GM18519 (cell line): Measurements from ENCODE around the gene TBC1D19.

Experiments used
- ATAC-seq: cut with Tn5 transposase; IDR thresholded peaks from one replicate; pipeline ENCODE4 v1.9.1; 2021; ENCODE audit warnings: mild to moderate bottlenecking, moderate library complexity; ENCODE audit not compliant: unreplicated experiment, low FRiP score

TBC1D19 gene

DNA sequence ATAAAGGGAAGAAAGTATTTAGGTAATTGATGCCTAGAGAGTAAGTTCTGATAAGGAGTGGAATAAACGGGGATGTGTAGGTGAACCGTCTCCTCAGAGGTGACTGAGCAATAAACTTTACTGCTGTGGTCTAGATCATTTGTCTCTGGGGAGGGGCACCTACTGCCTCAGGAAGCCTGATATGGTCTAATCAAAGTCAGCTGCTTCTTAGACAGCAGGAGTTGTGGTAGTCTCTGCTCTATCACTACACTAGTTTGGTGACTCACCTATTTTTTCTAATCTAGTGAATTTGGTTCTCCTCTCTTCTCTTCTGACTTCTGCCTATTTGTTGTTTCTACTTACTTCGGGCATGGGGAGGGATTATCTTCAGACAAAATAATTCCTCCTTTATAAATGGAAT is 181.6 kb downstream of the TBC1D19 start:
- no peak for ATAC-seq

DNA sequence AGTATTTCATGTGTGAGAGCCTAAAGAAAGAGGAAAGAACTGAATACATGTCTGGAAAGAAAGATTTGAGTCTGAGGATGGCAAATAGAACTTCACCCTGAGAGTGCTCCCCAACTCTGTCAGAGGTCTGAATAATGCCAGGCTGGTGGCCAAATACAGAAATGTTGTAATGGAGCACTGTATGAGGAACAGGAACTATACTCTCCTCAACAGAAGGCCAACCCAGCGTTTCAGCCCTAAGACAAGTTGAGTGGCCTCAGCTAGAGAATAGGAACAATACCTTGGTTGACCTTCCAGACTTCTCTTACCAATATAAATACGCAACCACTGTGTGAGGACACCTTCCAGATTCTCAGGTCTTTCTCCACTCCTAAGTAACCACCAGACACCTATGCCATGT is 182.3 kb downstream of the TBC1D19 start:
- ATAC-seq = no peak

DNA sequence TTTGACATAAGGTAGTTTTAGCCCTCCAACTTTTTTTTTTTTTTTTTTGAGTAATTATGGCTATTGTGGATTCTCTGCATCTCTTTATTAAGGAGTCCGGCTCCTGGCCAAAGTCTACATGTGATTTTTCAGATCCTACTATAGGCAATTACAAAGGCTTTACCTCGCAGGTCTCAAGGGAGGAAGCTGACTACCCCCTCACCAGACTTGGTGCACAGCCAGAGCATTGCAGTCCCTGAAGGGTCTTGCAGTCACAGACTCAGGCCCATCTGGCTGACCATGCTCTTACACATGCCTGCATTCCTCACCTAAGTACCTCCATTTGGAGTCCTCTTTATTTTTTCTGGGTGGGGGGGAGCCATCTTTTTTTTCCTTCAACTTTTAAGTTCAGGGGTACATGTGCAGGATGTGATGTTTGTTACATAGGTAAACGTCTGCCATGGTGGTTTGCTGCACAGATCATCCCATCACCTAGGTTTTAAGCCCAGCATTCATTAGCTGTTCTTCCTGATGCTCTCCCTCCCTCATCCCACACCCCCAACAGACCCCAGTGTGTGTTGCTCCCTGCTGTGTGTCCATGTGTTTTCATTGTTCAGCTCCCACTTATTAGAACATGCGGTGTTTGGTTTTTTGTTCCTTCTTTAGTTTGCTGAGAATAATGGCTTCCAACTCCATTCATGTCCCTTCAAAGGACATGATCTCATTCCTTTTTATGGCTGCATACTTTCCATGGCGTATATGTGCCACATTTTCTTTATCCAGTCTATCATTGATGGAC is 188.4 kb downstream of the TBC1D19 start:
- no peak for ATAC-seq

DNA sequence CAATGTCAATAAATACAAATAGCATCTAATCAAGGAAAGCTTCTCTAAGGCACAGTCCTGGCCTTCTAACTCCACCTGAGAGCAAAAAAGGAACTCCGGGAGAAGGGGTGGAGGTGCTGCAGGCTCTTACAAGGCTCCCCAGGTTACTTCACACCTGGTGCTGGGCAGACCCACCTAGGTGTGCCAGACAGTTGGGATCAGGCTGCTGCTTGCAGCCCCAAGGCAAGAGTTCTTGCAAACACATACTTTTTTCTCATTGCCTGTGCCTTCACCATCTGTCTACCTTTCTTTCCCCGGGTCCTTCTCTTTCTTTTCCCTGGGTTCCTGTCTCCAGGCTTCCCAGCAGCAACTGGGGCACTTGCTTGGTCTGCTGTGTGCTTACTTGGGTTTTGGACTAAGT is 195.3 kb downstream of the TBC1D19 start:
- ATAC-seq = no peak

DNA sequence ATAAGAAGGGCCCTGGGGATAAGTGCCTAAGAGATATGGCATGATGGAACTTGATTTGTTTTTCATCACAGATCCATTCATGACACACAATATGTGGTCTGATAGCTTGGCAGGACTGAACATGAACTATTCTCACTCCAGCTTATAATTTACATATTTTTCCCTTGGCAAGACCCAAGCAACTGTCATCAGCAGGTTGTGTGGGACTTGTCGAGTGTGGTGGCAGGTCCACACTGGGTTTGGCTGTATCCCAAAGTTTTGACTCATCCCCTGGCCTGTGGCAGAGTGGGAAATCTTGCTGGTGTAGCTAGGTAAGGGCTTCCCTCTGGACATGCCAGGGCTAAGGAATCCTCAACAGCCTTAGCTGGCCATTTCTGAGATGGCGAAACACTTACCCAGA is 195.8 kb downstream of the TBC1D19 start:
- ATAC-seq = no peak

DNA sequence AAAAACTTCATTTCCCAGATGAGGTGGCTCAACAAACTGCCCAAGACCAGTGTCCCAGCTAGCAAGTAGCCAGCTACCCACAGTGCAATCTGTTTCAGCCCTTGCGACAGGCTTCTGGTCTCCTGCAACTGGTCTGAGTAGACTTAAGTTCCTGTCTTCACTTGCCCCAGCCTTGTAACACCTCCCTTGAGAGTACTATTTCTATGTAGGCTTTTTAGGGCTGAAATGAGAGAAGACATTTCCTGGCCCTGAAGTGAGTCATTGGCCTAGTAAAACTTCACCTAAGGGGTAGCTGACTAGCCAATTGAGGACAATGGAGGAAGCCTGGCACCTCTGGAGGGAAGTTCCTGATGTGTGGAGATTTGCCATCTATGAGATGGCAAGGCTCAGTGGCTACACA is 196.7 kb downstream of the TBC1D19 start:
- peak; percentile 86 for ATAC-seq

DNA sequence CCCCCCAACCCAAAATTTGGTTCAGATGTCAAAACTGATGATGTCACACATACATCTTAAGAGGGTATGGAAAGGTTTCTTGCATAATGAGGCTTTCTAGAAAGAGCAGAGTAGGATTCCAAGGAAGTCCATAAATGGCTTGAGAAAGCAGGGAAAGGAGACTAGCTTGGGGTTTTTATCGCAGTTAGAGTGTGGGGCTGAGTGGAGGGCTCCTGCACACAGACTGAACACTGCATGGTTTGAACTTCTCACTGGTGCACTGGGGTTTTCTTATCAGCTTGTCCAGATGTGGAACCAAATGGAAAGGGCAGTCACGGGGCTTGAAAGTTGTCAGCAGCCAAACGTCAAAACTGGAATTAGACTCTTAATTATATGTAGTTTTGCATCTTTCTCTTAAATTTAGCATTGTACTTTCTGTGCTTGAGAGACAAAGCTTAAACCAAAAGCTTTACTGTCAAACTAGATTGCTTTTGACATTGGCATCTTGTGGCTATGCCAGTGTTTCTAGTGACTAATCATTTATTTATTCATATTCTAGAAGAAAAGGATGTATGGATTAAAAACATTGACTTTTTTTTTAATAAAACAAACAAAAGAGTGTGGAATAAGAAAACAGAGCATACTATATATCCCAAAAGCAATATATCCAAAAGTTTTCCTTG is 198.4 kb downstream of the TBC1D19 start:
- no peak for ATAC-seq

DNA sequence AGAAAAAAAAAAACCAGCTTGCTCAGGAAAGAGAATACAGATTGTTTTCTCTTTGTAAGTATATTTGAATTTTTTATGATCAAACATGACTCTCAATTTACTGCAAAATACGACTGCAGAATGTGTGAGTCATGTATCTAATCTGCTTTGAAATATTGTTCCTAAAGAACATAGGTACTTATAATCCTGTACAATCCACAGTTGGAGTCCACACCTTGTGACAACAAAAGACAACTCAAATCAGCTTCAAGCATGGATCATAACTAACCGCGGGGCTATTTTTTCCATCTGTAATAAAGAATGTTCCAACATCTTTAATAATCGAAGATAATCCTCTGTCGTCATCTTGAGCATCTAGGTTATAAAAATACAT is 198.9 kb downstream of the TBC1D19 start:
- no peak for ATAC-seq

DNA sequence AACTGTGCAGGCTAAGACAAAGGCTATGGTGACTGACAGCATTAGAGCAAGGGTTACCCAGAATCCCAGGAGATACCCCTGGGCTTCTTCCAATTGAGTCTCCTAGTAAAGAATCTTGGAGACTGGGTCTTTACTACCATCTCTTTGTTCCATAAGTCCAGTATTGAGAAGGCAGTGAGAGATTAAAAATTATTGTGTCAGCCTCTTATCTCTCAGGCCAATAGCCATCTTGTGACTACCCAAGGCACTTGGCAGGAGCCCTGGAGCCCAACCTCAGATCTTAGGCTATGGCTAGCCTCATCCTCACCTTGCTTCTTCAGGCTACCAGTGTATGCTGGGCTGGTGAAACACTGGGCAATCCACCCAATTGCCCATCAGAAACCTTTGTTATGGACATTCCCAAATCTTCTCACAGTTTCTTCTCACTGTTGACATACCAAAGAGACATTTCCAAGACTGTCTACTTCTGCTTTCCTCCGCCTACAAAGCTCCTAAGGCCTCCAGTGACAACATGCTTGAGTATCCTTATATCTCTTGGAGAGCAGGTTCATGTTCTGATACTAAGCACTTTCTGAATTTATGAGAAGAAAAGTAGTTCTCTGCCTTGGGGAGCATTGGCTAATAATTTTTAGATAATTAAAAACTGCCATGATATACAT is 200.5 kb downstream of the TBC1D19 start:
- no peak for ATAC-seq

DNA sequence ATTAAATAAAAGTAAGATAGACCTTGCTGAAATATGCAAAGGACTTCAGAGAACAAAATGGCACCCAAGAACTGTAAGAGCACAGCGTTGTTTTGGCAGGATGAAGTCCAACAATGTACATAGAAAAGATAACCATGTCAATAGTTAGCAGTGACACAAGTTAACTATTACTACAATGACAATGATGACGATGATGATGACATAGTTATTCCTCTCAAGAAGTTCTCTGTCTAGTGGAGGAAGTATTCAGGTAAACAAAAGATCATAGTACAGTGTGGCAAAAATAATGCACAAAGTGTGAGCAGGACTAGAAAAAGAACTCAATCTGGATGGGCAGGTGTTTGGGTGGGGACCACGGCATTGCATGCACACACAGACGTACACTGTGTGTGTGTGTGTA is 201.4 kb downstream of the TBC1D19 start:
- ATAC-seq = no peak

DNA sequence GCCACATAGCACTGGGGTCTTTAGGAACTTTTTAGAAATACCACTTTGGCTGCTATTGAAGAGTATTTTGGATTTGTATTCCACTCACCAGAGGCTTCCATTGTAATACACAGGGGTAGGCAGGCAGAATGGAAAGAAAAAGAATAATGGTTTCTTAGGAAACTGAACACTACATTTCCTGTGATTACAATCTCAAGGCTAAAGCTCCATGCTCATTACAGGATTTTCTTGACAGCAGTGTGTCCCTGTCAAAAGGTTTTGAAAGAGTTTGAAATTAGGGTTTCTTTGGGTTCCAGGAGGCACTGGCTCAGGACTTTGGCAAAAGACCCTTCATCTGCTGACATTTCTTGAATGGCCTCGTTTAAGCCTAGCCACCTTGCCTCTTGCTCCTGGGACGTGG is 201.9 kb downstream of the TBC1D19 start:
- no peak for ATAC-seq

DNA sequence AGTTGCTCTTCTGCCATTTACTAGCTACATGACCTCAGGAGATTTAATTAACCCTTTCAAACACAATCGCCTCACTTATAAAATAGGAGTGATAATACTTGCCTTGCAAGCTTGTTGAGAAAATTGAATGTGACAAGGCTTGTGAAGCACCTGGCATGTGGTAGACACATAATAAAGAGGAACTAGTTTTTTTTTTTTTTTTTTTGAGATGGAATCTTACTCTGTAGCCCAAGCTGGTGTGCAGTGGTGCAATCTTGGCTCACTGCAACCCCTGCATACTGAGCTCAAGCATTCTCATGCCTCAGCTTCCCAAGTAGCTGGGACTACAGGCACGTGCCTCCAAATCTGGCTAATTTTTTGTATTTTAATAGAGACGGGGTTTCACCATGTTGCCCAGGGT is 203.0 kb downstream of the TBC1D19 start:
- no peak for ATAC-seq

DNA sequence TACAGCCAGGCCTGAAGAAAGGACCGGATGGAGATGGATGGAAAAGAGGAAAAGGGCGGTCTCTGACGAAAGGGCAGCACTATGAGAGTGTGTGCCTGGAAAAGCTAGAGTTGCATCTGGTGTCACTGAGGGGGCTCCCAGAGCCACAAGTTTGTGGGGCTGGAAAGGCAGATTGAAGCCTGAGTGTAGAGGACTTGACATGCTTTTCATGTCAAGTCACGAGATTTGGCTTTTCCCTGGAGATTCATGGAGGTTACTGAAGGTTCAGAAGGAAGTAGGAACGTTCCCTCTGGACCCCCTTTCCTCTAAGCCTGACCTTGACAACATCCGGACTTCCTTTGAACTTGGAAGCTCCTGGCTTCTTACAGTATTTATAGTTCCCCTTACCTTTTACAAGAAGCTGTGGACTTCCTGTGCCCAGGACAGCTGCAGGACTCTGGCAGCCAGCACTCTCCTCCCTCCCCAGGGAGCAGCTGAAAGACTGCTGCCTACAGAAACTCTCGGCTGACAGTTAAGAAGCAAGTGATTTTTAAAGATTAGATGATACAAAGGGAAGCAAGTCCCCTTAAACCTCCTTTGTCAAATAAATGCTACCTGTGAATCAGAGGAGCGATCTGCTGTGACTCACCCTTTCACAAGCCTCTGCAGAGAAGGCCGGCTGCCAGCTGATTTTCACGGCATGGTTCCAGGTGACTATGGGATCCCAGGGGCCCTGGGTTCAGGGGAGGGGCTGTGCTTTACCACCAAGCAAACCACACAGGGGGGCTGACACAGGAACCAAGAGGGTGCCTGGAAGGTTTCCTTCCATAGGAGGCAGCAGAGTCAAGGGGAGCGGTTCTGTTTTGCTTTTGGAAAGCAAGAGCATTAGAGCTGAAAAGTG is 203.8 kb downstream of the TBC1D19 start:
- no peak for ATAC-seq

DNA sequence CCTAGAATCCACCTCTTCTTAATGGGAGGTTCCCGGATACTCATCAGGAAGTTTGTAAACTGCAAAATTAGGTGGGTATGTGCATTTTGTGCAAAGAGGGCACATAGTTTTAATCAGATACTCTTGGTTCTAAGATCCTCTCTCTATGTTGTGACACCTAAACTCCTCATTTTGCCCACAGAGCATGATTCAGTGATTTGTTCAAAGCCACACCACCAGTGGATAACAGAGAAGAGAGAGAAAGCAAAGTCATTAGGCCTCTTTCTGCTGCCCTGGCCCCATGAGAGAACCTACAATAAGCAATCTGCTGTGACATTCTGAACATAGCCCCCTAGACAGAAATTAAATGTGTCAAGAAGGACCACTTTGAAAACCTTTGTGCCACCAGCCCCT is 204.5 kb downstream of the TBC1D19 start:
- ATAC-seq = no peak

DNA sequence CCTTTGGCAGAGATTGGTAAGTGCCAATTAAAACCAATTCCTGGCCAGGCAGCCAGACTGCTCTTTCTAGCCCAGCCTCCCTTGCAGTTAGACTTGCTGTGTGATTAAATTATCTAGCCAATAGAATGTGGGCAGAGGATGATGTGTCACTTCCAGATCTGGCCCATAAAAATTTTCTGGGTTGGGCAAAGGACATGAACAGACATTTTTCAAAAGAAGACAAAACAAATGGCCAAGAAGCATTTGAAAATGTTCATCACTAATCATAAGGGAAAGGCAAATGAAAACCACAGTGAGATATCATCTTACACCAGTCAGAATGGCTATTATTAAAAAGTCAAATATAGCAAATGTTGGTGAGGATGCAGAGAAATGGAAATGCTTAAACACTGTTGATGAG is 205.3 kb downstream of the TBC1D19 start:
- ATAC-seq = no peak

DNA sequence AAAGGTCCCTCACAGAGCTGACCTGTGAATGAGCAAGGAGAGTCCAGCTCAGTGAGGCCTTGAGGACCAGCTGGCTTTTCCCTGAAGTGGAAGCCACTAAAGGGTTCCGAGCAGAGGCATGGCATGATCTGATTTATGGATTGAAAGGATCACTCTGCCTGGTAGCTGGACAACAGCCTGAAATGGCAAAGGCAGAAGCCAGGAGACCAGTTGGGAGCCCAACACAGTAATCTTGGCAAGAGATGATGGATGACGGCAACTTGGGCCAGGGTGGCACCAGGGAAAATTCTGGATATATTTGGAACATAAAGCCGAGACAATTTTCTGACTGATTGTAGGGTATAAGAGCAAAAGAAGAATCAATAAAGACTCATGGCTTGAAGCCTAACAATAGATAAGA is 207.5 kb downstream of the TBC1D19 start:
- no peak for ATAC-seq

DNA sequence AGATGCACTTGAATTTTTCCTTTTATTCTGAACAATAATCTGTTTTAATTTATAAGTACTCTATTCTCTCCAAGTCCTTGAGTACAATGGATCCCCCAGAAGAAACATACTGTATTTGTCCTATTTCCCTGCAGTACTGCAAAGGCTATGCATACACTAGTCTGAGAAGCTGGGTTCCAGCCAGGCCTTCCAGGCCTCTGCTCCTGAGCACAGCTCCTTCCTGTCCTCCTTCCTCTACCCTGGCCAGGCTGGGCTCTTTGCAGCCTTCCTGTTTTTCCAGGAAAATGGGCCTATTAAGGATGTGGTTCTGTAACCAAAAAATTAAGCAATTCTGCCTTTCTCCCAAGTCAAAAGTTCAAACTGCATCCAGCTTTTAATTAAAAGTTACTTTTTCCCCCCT is 208.8 kb downstream of the TBC1D19 start:
- no peak for ATAC-seq

DNA sequence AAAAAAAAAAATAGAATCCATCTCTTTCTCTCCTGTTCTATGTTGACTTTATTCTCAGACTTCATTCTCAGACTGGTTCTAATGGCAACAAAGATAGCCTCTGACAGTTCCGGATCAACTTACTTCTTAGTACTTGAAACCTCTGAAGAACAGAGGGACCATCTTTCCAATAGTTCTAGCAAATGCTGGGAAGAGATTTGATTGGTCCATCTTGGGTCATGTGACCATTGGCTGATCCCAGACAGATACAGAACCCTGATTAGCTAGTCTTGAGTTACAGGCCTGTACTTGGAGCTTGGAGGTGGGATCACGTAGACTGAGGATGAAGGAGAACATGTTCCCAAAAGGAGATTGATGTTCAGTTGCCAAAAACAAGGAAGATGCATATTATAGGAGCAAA is 209.9 kb downstream of the TBC1D19 start:
- ATAC-seq = no peak

DNA sequence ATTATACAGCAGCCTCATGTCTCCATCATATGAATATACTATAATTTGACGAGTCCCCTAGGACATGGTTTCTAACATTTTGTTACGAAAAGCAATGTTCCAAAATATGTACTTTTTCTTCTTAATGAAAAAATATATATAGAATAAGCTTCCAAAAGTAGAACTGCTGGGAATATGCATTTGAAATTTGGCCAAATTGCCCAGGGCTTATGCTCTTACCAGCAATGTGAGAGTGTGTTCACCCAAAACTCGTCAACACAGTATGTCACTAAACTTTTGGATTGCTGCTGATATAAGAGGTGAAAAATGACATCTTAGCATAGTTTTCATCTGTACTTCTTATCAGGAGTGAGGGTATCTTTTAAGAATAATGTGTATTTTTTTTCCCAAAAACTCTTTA is 212.2 kb downstream of the TBC1D19 start:
- ATAC-seq = no peak

DNA sequence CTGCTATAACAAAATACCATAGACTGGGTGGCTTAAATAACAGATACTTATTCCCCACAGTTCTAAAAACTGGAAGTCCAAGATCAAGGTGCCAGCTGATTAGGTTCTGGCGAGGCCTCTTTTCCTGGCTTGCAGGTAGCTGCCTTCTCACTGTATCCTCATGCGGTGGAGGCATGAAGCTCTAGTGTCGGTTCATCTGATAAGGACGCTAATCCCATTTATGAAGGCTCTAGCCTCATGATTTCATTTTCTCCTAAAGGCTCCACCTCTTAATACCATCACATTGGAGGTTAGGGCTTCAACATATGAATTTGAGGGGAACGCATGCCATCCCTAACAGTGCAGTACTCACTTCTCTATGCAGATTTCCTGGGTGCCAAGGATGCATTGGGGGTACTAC is 218.9 kb downstream of the TBC1D19 start:
- ATAC-seq = no peak
